ENCODE measurements around the gene HRH3. TPM values are rescaled to one million over a fixed set of nuclear protein-coding genes. Genes with fewer than 3 reads are reported as not detected.

Gene HRH3
- total RNA-seq, 1 experiment from 2014 or later = not detected

DNA sequence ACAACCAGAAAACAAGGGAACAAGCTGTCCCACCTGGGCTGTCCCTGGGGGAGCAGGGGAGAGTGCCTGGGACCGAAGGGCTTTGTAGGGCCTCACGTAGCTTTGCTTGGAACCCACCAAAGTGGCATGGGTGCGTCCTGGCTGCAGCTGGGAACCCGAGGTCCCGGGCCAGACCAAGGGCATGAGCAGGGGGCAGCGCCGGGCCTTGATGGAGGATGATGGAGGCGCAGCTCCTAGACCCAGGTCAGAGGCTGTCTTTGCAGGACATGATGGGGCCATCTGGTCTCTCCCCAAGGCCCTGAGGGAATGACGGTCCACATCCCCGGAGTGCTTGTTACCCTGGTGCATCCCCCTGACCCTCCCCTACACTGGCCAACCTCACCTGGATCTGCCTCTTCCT lies 10.6 kb upstream of the HRH3 start:
- intact Hi-C loops (cut with micrococcal nuclease; ENCODE audit: unreplicated experiment) = no loop called here
- POLR2A ChIA-PET = no interaction called here
- H3K9me3 Mint-ChIP-seq (ENCODE audit: unreplicated experiment) = no peaks in the 10 kb centered on the region
- Histone ChIP-seq H3K4me3 (ENCODE audit: low read depth, low read length) (no peak overlapping the region), H3K9me3 (peaks cover 3% of the 10 kb centered on the region; the same call in 1 of the 2 replicates), H3K36me3 (ENCODE audit: control insufficient read depth, insufficient read depth, low read length) (no peaks in the 10 kb centered on the region), H3K27me3 (replicated peaks; ENCODE audit: control insufficient read depth, insufficient read depth, low read length) (peaks cover 2% of the 10 kb centered on the region; the same call in 1 of the 2 replicates), H3K4me1 (no peaks in the 10 kb centered on the region)
- H3K4me1 Mint-ChIP-seq (ENCODE audit: low read depth, unreplicated experiment) = no peaks in the 10 kb centered on the region
- BruUV-seq (replicated peaks) = no TSS peak
- H3K27me3 Mint-ChIP-seq (ENCODE audit: insufficient read depth, unreplicated experiment) = peaks cover 3% of the 10 kb centered on the region
- H3K36me3 Mint-ChIP-seq (ENCODE audit: insufficient read depth, unreplicated experiment) = no peaks in the 10 kb centered on the region
- no peak for TF ChIP-seq CTCF (IDR thresholded peaks at IDR 0.05; ENCODE audit: insufficient read depth in 1 of 2, low read depth in 1 of 2, low read length in 1 of 2, severe bottlenecking in 1 of 2, unreplicated experiment in 1 of 2)
- H3K4me3 Mint-ChIP-seq (ENCODE audit: unreplicated experiment) = no peak overlapping the region
- no peak for DNase-seq
- no peak overlapping the region for H3K27ac Mint-ChIP-seq (ENCODE audit: unreplicated experiment)
- CTCF ChIA-PET = no interaction called here

DNA sequence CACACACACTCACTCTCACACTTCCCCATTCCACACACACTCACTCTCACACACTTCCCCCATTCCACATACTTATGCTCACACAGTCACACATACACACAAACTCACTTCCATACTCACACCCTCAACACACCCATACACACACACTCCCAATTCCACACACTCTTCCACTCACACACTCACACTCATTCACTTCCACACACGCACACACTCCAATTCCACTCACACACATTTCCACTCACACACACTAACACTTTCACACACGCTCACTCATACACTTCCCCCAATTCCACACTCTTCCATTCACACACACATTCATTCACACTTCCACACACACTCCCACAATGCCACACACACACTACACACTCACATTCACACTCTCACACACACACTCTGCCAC lies 10.2 kb upstream of the HRH3 start:
- no peak for TF ChIP-seq CTCF (IDR thresholded peaks at IDR 0.05; ENCODE audit: insufficient read depth in 1 of 2, low read depth in 1 of 2, low read length in 1 of 2, severe bottlenecking in 1 of 2, unreplicated experiment in 1 of 2)
- Mint-ChIP-seq H3K27me3 (ENCODE audit: insufficient read depth, unreplicated experiment) (peaks cover 5% of the 10 kb centered on the region), H3K9me3 (ENCODE audit: unreplicated experiment) (no peaks in the 10 kb centered on the region), H3K4me3 (ENCODE audit: unreplicated experiment) (no peak overlapping the region), H3K4me1 (ENCODE audit: low read depth, unreplicated experiment) (no peaks in the 10 kb centered on the region), H3K36me3 (ENCODE audit: insufficient read depth, unreplicated experiment) (no peaks in the 10 kb centered on the region), H3K27ac (ENCODE audit: unreplicated experiment) (no peak overlapping the region)
- no peaks in the 10 kb centered on the region for H3K36me3 ChIP-seq (ENCODE audit: control insufficient read depth, insufficient read depth, low read length)
- ChIA-PET CTCF (no interaction called here), POLR2A (no interaction called here)
- H3K4me3 ChIP-seq (ENCODE audit: low read depth, low read length) = no peak overlapping the region
- no TSS peak for BruUV-seq (replicated peaks)
- H3K4me1 ChIP-seq = no peaks in the 10 kb centered on the region
- peaks cover 4% of the 10 kb centered on the region; the same call in 1 of the 2 replicates for H3K9me3 ChIP-seq
- intact Hi-C loops (cut with micrococcal nuclease; ENCODE audit: unreplicated experiment) = no loop called here
- H3K27me3 ChIP-seq (replicated peaks; ENCODE audit: control insufficient read depth, insufficient read depth, low read length) = peaks cover 4% of the 10 kb centered on the region; the same call in 1 of the 2 replicates
- no peak for DNase-seq

DNA sequence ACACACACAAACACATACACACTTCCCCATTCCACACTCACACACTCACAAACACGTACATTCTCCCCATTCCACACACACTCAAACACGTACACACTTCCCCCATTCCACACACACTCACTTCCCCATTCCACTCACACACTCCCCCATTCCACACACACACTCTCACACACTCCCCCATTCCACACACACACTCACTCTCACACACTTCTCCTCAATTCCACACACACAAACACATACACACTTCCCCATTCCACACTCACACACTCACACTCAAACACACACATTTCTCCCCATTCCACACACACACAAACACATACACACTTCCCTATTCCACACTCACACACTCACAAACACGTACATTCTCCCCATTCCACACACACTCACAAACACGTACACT lies 9.6 kb upstream of the HRH3 start:
- POLR2A ChIA-PET = no interaction called here
- no peaks in the 10 kb centered on the region for H3K4me1 ChIP-seq
- peaks cover 4% of the 10 kb centered on the region; the same call in 1 of the 2 replicates for H3K27me3 ChIP-seq (replicated peaks; ENCODE audit: control insufficient read depth, insufficient read depth, low read length)
- no peak overlapping the region for H3K4me3 ChIP-seq (ENCODE audit: low read depth, low read length)
- CTCF ChIA-PET = no interaction called here
- intact Hi-C loops (cut with micrococcal nuclease; ENCODE audit: unreplicated experiment) = no loop called here
- H3K36me3 Mint-ChIP-seq (ENCODE audit: insufficient read depth, unreplicated experiment) = no peaks in the 10 kb centered on the region
- no peaks in the 10 kb centered on the region for H3K36me3 ChIP-seq (ENCODE audit: control insufficient read depth, insufficient read depth, low read length)
- H3K27me3 Mint-ChIP-seq (ENCODE audit: insufficient read depth, unreplicated experiment) = peaks cover 8% of the 10 kb centered on the region
- no peak for DNase-seq
- H3K4me1 Mint-ChIP-seq (ENCODE audit: low read depth, unreplicated experiment) = no peaks in the 10 kb centered on the region
- H3K27ac Mint-ChIP-seq (ENCODE audit: unreplicated experiment) = no peak overlapping the region
- H3K4me3 Mint-ChIP-seq (ENCODE audit: unreplicated experiment) = no peak overlapping the region
- H3K9me3 Mint-ChIP-seq (ENCODE audit: unreplicated experiment) = no peaks in the 10 kb centered on the region
- no peak for TF ChIP-seq CTCF (IDR thresholded peaks at IDR 0.05; ENCODE audit: insufficient read depth in 1 of 2, low read depth in 1 of 2, low read length in 1 of 2, severe bottlenecking in 1 of 2, unreplicated experiment in 1 of 2)
- H3K9me3 ChIP-seq = peaks cover 4% of the 10 kb centered on the region; the same call in 1 of the 2 replicates
- BruUV-seq (replicated peaks) = no TSS peak

Measured in Caco-2 (cell line).